HepG2 (cell line): ENCODE data around the gene LDLRAP1. TPM values are rescaled to one million over a fixed set of nuclear protein-coding genes. Genes with fewer than 3 reads are reported as not detected.

Experiments
- BATF2 ChIP-seq: sonication (generic); formaldehyde crosslinking; IDR thresholded peaks from 2 replicates; pipeline ENCODE4 v1.8.0; 2022; ENCODE audit warnings: mild to moderate bottlenecking, missing genetic modification reagents, moderate library complexity
- BCL6 ChIP-seq: IDR thresholded peaks from 2 replicates; pipeline ENCODE4 v1.6.1; 2016; ENCODE audit warnings: missing genetic modification reagents, missing compliant biosample characterization
- CCAR2 ChIP-seq: fragments of 200-400 bp; formaldehyde crosslinking; optimal IDR thresholded peaks from 2 replicates; pipeline ENCODE3; 2018; ENCODE audit warnings: low read depth, mild to moderate bottlenecking, low read length, moderate library complexity
- HES4 ChIP-seq: sonication (generic); formaldehyde crosslinking; IDR thresholded peaks from 2 replicates; pipeline ENCODE4 v1.9.0; 2021; ENCODE audit warnings: mild to moderate bottlenecking, missing genetic modification reagents, borderline replicate concordance
- HOXD1 ChIP-seq: sonication (generic); formaldehyde crosslinking; IDR thresholded peaks from 2 replicates; pipeline ENCODE4 v1.5.0; 2020; ENCODE audit warnings: missing genetic modification reagents
- JUND ChIP-seq: sonication (generic); formaldehyde crosslinking; IDR thresholded peaks from 2 replicates; pipeline ENCODE4 v1.8.0; 2022; ENCODE audit warnings: mild to moderate bottlenecking, missing genetic modification reagents
- KLF12 ChIP-seq: sonication (generic); formaldehyde crosslinking; IDR thresholded peaks from 2 replicates; pipeline ENCODE4 v1.4.0; 2020; ENCODE audit warnings: missing genetic modification reagents, borderline replicate concordance
- RARA ChIP-seq: IDR thresholded peaks from 2 replicates; pipeline ENCODE4 v1.6.1; 2016; ENCODE audit warnings: missing genetic modification reagents, missing compliant biosample characterization
- RBM39 ChIP-seq: fragments of 200-400 bp; formaldehyde crosslinking; IDR thresholded peaks from one replicate; pipeline ENCODE4 v1.6.1; 2018; ENCODE audit warnings: antibody characterized with exemption, mild to moderate bottlenecking, low read depth, low read length; ENCODE audit not compliant: poor library complexity, severe bottlenecking
- SP2 ChIP-seq: sonication (generic); formaldehyde crosslinking; IDR thresholded peaks from 2 replicates; pipeline ENCODE4 v1.5.1; 2020; ENCODE audit warnings: mild to moderate bottlenecking, missing genetic modification reagents
- ZFP36L2 ChIP-seq: sonication (generic); formaldehyde crosslinking; IDR thresholded peaks from 2 replicates; pipeline ENCODE4 v1.4.0; 2020; ENCODE audit warnings: missing genetic modification reagents
- ZNF383 ChIP-seq: sonication (generic); formaldehyde crosslinking; IDR thresholded peaks from 2 replicates; pipeline ENCODE4 v1.4.0; 2020; ENCODE audit warnings: missing genetic modification reagents, mild to moderate bottlenecking, borderline replicate concordance
- ZNF576 ChIP-seq: sonication (generic); formaldehyde crosslinking; IDR thresholded peaks from 2 replicates; pipeline ENCODE4 v1.4.0; 2020; ENCODE audit warnings: mild to moderate bottlenecking, missing genetic modification reagents
- ZNF850 ChIP-seq: sonication (generic); formaldehyde crosslinking; conservative IDR thresholded peaks from 2 replicates; pipeline ENCODE4 v1.9.0; 2021; ENCODE audit warnings: mild to moderate bottlenecking, missing genetic modification reagents
- polyA plus RNA-seq, 8 experiments: library from polyadenylated mRNA; depleted of rRNA in 3 of 8; stranded (reverse) in 7 of 8; unstranded in 1 of 8; fragments of >200 nt; fragmentation: Illumina TruSeq in 4 of 8; extraction: Trizol in 4 of 8; gene quantifications; 2 replicates each; pipeline versions ENCODE4 v1.2.1 to v1.2.3, GENCODE V29; 2011 to 2016; ENCODE audit warnings: low read depth in 4 of 8, missing spikeins in 1 of 8, mixed read lengths in 1 of 8; ENCODE audit not compliant: insufficient read depth in 1 of 8
- total RNA-seq, 5 experiments: library from RNA; depleted of rRNA; stranded (reverse); fragments of >200 nt; fragmentation: Illumina TruSeq; extraction: Trizol; gene quantifications; 2 replicates each; pipeline ENCODE4 v1.2.3, GENCODE V29; 2016; ENCODE audit warnings: low read depth in 1 of 5
- TF ChIP-seq, protein P1 (sequence below): sonication (generic); formaldehyde crosslinking; IDR thresholded peaks from 2 replicates; pipeline ENCODE4 v1.4.0; 2020; ENCODE audit warnings: missing genetic modification reagents, borderline replicate concordance
- TF ChIP-seq, protein P2 (sequence below): sonication (generic); formaldehyde crosslinking; IDR thresholded peaks from 2 replicates; pipeline ENCODE4 v1.5.1; 2020; ENCODE audit warnings: missing genetic modification reagents, mild to moderate bottlenecking, borderline replicate concordance
- TF ChIP-seq, protein P3 (sequence below): IDR thresholded peaks from 2 replicates; pipeline ENCODE4 v1.6.1; 2016; ENCODE audit warnings: missing biosample characterization, missing genetic modification reagents, low read depth
- TF ChIP-seq, protein P4 (sequence below): sonication (generic); formaldehyde crosslinking; IDR thresholded peaks from 2 replicates; pipeline ENCODE4 v1.4.0; 2020; ENCODE audit warnings: missing genetic modification reagents, borderline replicate concordance
- TF ChIP-seq, protein P5 (sequence below): sonication (generic); formaldehyde crosslinking; IDR thresholded peaks from 2 replicates; pipeline ENCODE4 v1.4.0; 2020; ENCODE audit warnings: mild to moderate bottlenecking, missing genetic modification reagents

The LDLRAP1 gene
- total and polyA plus RNA-seq, 2 of the 13 experiments (the other 11 are each of a cell fraction or from before 2014, with no cell fraction given) = 7.2 to 12.1 TPM

GRCh38 chr1:25543425-25544242 is at the start of gene LDLRAP1 (continued):
- TF ChIP-seq ZNF383 (CRISPR knock-in tag) (no peak), RARA (CRISPR knock-in tag) (no peak), ZNF576 (CRISPR knock-in tag) (no peak), CCAR2 (no peak), SP2 (CRISPR knock-in tag) (no peak), ZFP36L2 (CRISPR knock-in tag) (no peak), BATF2 (CRISPR knock-in tag) (no peak), RBM39 (no peak), ZNF850 (no peak), HES4 (no peak), KLF12 (CRISPR knock-in tag) (no peak), HOXD1 (no peak), JUND (CRISPR knock-in tag) (no peak), BCL6 (CRISPR knock-in tag) (no peak)
- TF ChIP-seq, protein P1, sequence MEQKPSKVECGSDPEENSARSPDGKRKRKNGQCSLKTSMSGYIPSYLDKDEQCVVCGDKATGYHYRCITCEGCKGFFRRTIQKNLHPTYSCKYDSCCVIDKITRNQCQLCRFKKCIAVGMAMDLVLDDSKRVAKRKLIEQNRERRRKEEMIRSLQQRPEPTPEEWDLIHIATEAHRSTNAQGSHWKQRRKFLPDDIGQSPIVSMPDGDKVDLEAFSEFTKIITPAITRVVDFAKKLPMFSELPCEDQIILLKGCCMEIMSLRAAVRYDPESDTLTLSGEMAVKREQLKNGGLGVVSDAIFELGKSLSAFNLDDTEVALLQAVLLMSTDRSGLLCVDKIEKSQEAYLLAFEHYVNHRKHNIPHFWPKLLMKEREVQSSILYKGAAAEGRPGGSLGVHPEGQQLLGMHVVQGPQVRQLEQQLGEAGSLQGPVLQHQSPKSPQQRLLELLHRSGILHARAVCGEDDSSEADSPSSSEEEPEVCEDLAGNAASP (CRISPR knock-in tag) = 0 out of 2 replicates have a peak, but pooled peaks have one; percentile 2
- TF ChIP-seq, protein P2, sequence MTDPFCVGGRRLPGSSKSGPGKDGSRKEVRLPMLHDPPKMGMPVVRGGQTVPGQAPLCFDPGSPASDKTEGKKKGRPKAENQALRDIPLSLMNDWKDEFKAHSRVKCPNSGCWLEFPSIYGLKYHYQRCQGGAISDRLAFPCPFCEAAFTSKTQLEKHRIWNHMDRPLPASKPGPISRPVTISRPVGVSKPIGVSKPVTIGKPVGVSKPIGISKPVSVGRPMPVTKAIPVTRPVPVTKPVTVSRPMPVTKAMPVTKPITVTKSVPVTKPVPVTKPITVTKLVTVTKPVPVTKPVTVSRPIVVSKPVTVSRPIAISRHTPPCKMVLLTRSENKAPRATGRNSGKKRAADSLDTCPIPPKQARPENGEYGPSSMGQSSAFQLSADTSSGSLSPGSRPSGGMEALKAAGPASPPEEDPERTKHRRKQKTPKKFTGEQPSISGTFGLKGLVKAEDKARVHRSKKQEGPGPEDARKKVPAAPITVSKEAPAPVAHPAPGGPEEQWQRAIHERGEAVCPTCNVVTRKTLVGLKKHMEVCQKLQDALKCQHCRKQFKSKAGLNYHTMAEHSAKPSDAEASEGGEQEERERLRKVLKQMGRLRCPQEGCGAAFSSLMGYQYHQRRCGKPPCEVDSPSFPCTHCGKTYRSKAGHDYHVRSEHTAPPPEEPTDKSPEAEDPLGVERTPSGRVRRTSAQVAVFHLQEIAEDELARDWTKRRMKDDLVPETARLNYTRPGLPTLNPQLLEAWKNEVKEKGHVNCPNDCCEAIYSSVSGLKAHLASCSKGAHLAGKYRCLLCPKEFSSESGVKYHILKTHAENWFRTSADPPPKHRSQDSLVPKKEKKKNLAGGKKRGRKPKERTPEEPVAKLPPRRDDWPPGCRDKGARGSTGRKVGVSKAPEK (CRISPR knock-in tag) = no peak
- TF ChIP-seq, protein P3, sequence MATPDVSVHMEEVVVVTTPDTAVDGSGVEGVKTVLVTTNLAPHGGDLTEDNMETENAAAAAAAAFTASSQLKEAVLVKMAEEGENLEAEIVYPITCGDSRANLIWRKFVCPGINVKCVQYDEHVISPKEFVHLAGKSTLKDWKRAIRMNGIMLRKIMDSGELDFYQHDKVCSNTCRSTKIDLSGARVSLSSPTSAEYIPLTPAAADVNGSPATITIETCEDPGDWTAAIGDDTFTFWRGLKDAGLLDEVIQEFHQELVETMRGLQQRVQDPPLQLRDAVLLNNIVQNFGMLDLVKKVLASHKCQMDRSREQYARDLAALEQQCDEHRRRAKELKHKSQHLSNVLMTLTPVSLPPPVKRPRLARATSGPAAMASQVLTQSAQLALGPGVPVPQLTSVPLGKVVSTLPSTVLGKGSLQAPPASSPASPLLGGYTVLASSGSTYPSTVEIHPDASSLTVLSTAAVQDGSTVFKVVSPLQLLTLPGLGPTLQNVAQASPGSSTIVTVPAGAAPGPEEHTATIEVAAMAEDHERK (CRISPR knock-in tag) = no peak
- TF ChIP-seq, protein P4, sequence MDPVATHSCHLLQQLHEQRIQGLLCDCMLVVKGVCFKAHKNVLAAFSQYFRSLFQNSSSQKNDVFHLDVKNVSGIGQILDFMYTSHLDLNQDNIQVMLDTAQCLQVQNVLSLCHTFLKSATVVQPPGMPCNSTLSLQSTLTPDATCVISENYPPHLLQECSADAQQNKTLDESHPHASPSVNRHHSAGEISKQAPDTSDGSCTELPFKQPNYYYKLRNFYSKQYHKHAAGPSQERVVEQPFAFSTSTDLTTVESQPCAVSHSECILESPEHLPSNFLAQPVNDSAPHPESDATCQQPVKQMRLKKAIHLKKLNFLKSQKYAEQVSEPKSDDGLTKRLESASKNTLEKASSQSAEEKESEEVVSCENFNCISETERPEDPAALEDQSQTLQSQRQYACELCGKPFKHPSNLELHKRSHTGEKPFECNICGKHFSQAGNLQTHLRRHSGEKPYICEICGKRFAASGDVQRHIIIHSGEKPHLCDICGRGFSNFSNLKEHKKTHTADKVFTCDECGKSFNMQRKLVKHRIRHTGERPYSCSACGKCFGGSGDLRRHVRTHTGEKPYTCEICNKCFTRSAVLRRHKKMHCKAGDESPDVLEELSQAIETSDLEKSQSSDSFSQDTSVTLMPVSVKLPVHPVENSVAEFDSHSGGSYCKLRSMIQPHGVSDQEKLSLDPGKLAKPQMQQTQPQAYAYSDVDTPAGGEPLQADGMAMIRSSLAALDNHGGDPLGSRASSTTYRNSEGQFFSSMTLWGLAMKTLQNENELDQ (CRISPR knock-in tag) = no peak
- TF ChIP-seq, protein P5, sequence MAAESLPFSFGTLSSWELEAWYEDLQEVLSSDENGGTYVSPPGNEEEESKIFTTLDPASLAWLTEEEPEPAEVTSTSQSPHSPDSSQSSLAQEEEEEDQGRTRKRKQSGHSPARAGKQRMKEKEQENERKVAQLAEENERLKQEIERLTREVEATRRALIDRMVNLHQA = no peak
